HEK293 (cell line): ENCODE measurements around the gene VAPA.

Experiments used
- CTCF ChIP-seq: fragments of 450-650 bp; formaldehyde crosslinking; IDR thresholded peaks from 2 replicates; pipeline ENCODE4 v1.5.1; 2016; ENCODE audit warnings: missing biosample characterization, missing genetic modification characterization
- KLF7 ChIP-seq: fragments of 450-650 bp; formaldehyde crosslinking; IDR thresholded peaks from 2 replicates; pipeline ENCODE4 v1.5.1; 2016; ENCODE audit warnings: missing biosample characterization, missing genetic modification characterization, borderline replicate concordance
- ZNF398 ChIP-seq: fragments of 450-650 bp; formaldehyde crosslinking; IDR thresholded peaks from 2 replicates; pipeline ENCODE4 v1.5.1; 2017; ENCODE audit warnings: missing biosample characterization, missing genetic modification characterization
- ZNF624 ChIP-seq: fragments of 450-650 bp; formaldehyde crosslinking; IDR thresholded peaks from 2 replicates; pipeline ENCODE4 v1.5.1; 2017; ENCODE audit warnings: missing biosample characterization, missing genetic modification characterization
- ZNF76 ChIP-seq: fragments of 450-650 bp; formaldehyde crosslinking; IDR thresholded peaks from 2 replicates; pipeline ENCODE4; 2016; ENCODE audit warnings: low read depth, missing biosample characterization, missing genetic modification characterization, borderline replicate concordance

GRCh38 chr18:9905401-9905922 is 8.4 kb upstream of the VAPA start:
- no peak for TF ChIP-seq ZNF624 (tag by site-specific recombination)
- TF ChIP-seq CTCF (tag by site-specific recombination): no peak
- no peak for TF ChIP-seq KLF7 (tag by site-specific recombination)
- TF ChIP-seq ZNF76 (tag by site-specific recombination): no peak
- no peak for TF ChIP-seq ZNF398 (tag by site-specific recombination)
